ENCODE measurements around the gene PTPRN2. TPM values are rescaled to one million over a fixed set of nuclear protein-coding genes. Genes with fewer than 3 reads are reported as not detected.

Gene PTPRN2
- total RNA-seq, 5 donors from 2014 or later (not counting 1 experiment from before 2014, with no cell fraction given) = 0.60 to 1.7 (median 0.82) TPM

- H3K27me3 Mint-ChIP-seq = peaks cover 0 to 3% of the 10 kb centered on the region in 2 donors
- Histone ChIP-seq H3K36me3 (ENCODE audit: control insufficient read depth in 2 of 2, extremely low read depth in 1 of 2, insufficient read depth in 1 of 2, low read length in 1 of 2) (no peaks in the 10 kb centered on the region), H3K27ac (ENCODE audit: low read length) (no peak overlapping the region), H3K27me3 (replicated peaks in 1 of 2; ENCODE audit: control insufficient read depth in 2 of 2, extremely low read depth in 1 of 2, insufficient read depth in 2 of 2, low read length in 1 of 2) (peaks cover 0 to 5% of the 10 kb centered on the region in 2 experiments), H3K9me3 (no peaks in the 10 kb centered on the region), H3K4me1 (ENCODE audit: control insufficient read depth in 1 of 2, extremely low read depth in 1 of 2, insufficient read depth in 2 of 2, low read length in 2 of 2) (no peaks in the 10 kb centered on the region), H3K4me3 (ENCODE audit: control insufficient read depth in 1 of 2, extremely low read depth in 1 of 2, low read length in 1 of 2) (no peak overlapping the region)
- H3K36me3 Mint-ChIP-seq = no peaks in the 10 kb centered on the region
- CTCF ChIA-PET = no interaction called here
- DNase-seq (no peak), ATAC-seq (replicated peaks in 1 of 4) (no peak)
- H3K4me3 Mint-ChIP-seq = no peak overlapping the region
- H3K9me3 Mint-ChIP-seq = no peaks in the 10 kb centered on the region
- no peaks in the 10 kb centered on the region for H3K4me1 Mint-ChIP-seq
- POLR2A ChIA-PET = no interaction called here
- no peak overlapping the region for H3K27ac Mint-ChIP-seq
- 87% methylated on average over 10 of the region's 12 CpGs for WGBS (ENCODE audit: insufficient coverage)
Measured at GRCh38 chr7:158076656-158077055, 511.0 kb downstream of the PTPRN2 start.

- Mint-ChIP-seq H3K4me1 (no peaks in the 10 kb centered on the region), H3K36me3 (no peaks in the 10 kb centered on the region), H3K27ac (no peak overlapping the region), H3K9me3 (no peaks in the 10 kb centered on the region), H3K4me3 (no peak overlapping the region), H3K27me3 (peaks cover 0 to 3% of the 10 kb centered on the region in 2 donors)
- 87% methylated on average over 4 of the region's 11 CpGs for WGBS (ENCODE audit: insufficient coverage)
- Histone ChIP-seq H3K4me1 (ENCODE audit: control insufficient read depth in 1 of 2, extremely low read depth in 1 of 2, insufficient read depth in 2 of 2, low read length in 2 of 2) (no peaks in the 10 kb centered on the region), H3K27ac (ENCODE audit: low read length) (no peak overlapping the region), H3K27me3 (replicated peaks in 1 of 2; ENCODE audit: control insufficient read depth in 2 of 2, extremely low read depth in 1 of 2, insufficient read depth in 2 of 2, low read length in 1 of 2) (peaks cover 0 to 5% of the 10 kb centered on the region in 2 experiments), H3K36me3 (ENCODE audit: control insufficient read depth in 2 of 2, extremely low read depth in 1 of 2, insufficient read depth in 1 of 2, low read length in 1 of 2) (no peaks in the 10 kb centered on the region), H3K4me3 (ENCODE audit: control insufficient read depth in 1 of 2, extremely low read depth in 1 of 2, low read length in 1 of 2) (no peak overlapping the region), H3K9me3 (no peaks in the 10 kb centered on the region)
- no peak for ATAC-seq (replicated peaks in 1 of 4)
- DNase-seq = no peak
- ChIA-PET CTCF (no interaction called here), POLR2A (no interaction called here)
Measured at GRCh38 chr7:158076215-158076614, 511.4 kb downstream of the PTPRN2 start.

- ChIA-PET POLR2A (no interaction called here), CTCF (no interaction called here)
- no peaks in the 10 kb centered on the region for H3K4me1 ChIP-seq (ENCODE audit: control insufficient read depth in 1 of 2, extremely low read depth in 1 of 2, insufficient read depth in 2 of 2, low read length in 2 of 2)
- H3K4me3 ChIP-seq (ENCODE audit: control insufficient read depth in 1 of 2, extremely low read depth in 1 of 2, low read length in 1 of 2) = no peak overlapping the region
- Mint-ChIP-seq H3K36me3 (no peaks in the 10 kb centered on the region), H3K4me1 (no peaks in the 10 kb centered on the region), H3K9me3 (no peaks in the 10 kb centered on the region), H3K27me3 (no peaks in the 10 kb centered on the region), H3K27ac (no peak overlapping the region), H3K4me3 (no peak overlapping the region)
- 85% methylated on average over 16 of the region's 17 CpGs for WGBS (ENCODE audit: insufficient coverage)
- H3K9me3 ChIP-seq = no peaks in the 10 kb centered on the region
- ATAC-seq (replicated peaks in 1 of 4) = no peak
- no peak for DNase-seq
- H3K27ac ChIP-seq (ENCODE audit: low read length) = no peak overlapping the region
- H3K27me3 ChIP-seq (replicated peaks in 1 of 2; ENCODE audit: control insufficient read depth in 2 of 2, extremely low read depth in 1 of 2, insufficient read depth in 2 of 2, low read length in 1 of 2) = peaks cover 0 to 5% of the 10 kb centered on the region in 2 experiments
- no peaks in the 10 kb centered on the region for H3K36me3 ChIP-seq (ENCODE audit: control insufficient read depth in 2 of 2, extremely low read depth in 1 of 2, insufficient read depth in 1 of 2, low read length in 1 of 2)
Measured at GRCh38 chr7:158075633-158076001, 512.0 kb downstream of the PTPRN2 start.

- ChIA-PET POLR2A (no interaction called here), CTCF (no interaction called here)
- H3K9me3 Mint-ChIP-seq = no peaks in the 10 kb centered on the region
- Histone ChIP-seq H3K36me3 (ENCODE audit: control insufficient read depth in 2 of 2, extremely low read depth in 1 of 2, insufficient read depth in 1 of 2, low read length in 1 of 2) (no peaks in the 10 kb centered on the region), H3K27me3 (replicated peaks in 1 of 2; ENCODE audit: control insufficient read depth in 2 of 2, extremely low read depth in 1 of 2, insufficient read depth in 2 of 2, low read length in 1 of 2) (peaks cover 0 to 5% of the 10 kb centered on the region in 2 experiments), H3K9me3 (no peaks in the 10 kb centered on the region), H3K27ac (ENCODE audit: low read length) (no peak overlapping the region), H3K4me1 (ENCODE audit: control insufficient read depth in 1 of 2, extremely low read depth in 1 of 2, insufficient read depth in 2 of 2, low read length in 2 of 2) (no peaks in the 10 kb centered on the region), H3K4me3 (ENCODE audit: control insufficient read depth in 1 of 2, extremely low read depth in 1 of 2, low read length in 1 of 2) (no peak overlapping the region)
- ATAC-seq (replicated peaks in 1 of 4) (no peak), DNase-seq (no peak)
- no peaks in the 10 kb centered on the region for H3K4me1 Mint-ChIP-seq
- H3K36me3 Mint-ChIP-seq = no peaks in the 10 kb centered on the region
- 91% methylated on average over 23 of the region's 29 CpGs for WGBS (ENCODE audit: insufficient coverage)
- no peaks in the 10 kb centered on the region for H3K27me3 Mint-ChIP-seq
- no peak overlapping the region for H3K27ac Mint-ChIP-seq
- H3K4me3 Mint-ChIP-seq = no peak overlapping the region
Measured at GRCh38 chr7:158074896-158075632, 512.6 kb downstream of the PTPRN2 start.

- Histone ChIP-seq H3K9me3 (no peaks in the 10 kb centered on the region), H3K27me3 (replicated peaks in 1 of 2; ENCODE audit: control insufficient read depth in 2 of 2, extremely low read depth in 1 of 2, insufficient read depth in 2 of 2, low read length in 1 of 2) (peaks cover 0 to 9% of the 10 kb centered on the region in 2 experiments), H3K4me3 (ENCODE audit: control insufficient read depth in 1 of 2, extremely low read depth in 1 of 2, low read length in 1 of 2) (no peak overlapping the region), H3K36me3 (ENCODE audit: control insufficient read depth in 2 of 2, extremely low read depth in 1 of 2, insufficient read depth in 1 of 2, low read length in 1 of 2) (no peaks in the 10 kb centered on the region), H3K27ac (ENCODE audit: low read length) (no peak overlapping the region), H3K4me1 (ENCODE audit: control insufficient read depth in 1 of 2, extremely low read depth in 1 of 2, insufficient read depth in 2 of 2, low read length in 2 of 2) (no peaks in the 10 kb centered on the region)
- CTCF ChIA-PET = no interaction called here
- no peaks in the 10 kb centered on the region for H3K4me1 Mint-ChIP-seq
- DNase-seq = no peak
- no peaks in the 10 kb centered on the region for H3K27me3 Mint-ChIP-seq
- POLR2A ChIA-PET = no interaction called here
- no peaks in the 10 kb centered on the region for H3K36me3 Mint-ChIP-seq
- WGBS (ENCODE audit: insufficient coverage) = 82% methylated on average over 26 of the region's 35 CpGs
- H3K4me3 Mint-ChIP-seq = no peak overlapping the region
- no peak overlapping the region for H3K27ac Mint-ChIP-seq
- H3K9me3 Mint-ChIP-seq = no peaks in the 10 kb centered on the region
- no peak for ATAC-seq (replicated peaks in 1 of 4)
Measured at GRCh38 chr7:158073845-158074840, 513.5 kb downstream of the PTPRN2 start.

GRCh38 chr7:158072991-158073730 lies 514.5 kb downstream of the PTPRN2 start:
- Mint-ChIP-seq H3K4me1 (no peaks in the 10 kb centered on the region), H3K27ac (no peak overlapping the region), H3K4me3 (no peak overlapping the region), H3K9me3 (no peaks in the 10 kb centered on the region), H3K27me3 (no peaks in the 10 kb centered on the region), H3K36me3 (no peaks in the 10 kb centered on the region)
- WGBS (ENCODE audit: insufficient coverage) = 89% methylated on average over 9 of the region's 18 CpGs
- Histone ChIP-seq H3K4me3 (ENCODE audit: control insufficient read depth in 1 of 2, extremely low read depth in 1 of 2, low read length in 1 of 2) (no peak overlapping the region), H3K36me3 (ENCODE audit: control insufficient read depth in 2 of 2, extremely low read depth in 1 of 2, insufficient read depth in 1 of 2, low read length in 1 of 2) (no peaks in the 10 kb centered on the region), H3K27ac (ENCODE audit: low read length) (no peak overlapping the region), H3K4me1 (ENCODE audit: control insufficient read depth in 1 of 2, extremely low read depth in 1 of 2, insufficient read depth in 2 of 2, low read length in 2 of 2) (no peaks in the 10 kb centered on the region), H3K9me3 (no peaks in the 10 kb centered on the region), H3K27me3 (replicated peaks in 1 of 2; ENCODE audit: control insufficient read depth in 2 of 2, extremely low read depth in 1 of 2, insufficient read depth in 2 of 2, low read length in 1 of 2) (peaks cover 0 to 8% of the 10 kb centered on the region in 2 experiments)
- POLR2A ChIA-PET = no interaction called here
- CTCF ChIA-PET = no interaction called here
- ATAC-seq (replicated peaks in 1 of 4) (no peak), DNase-seq (no peak)
